ENCODE results near the gene SCAI.
"Not testable (repeated sequence)": the region's sequence is repeated elsewhere in the genome, so short reads cannot be mapped to it uniquely, and the experiment has no call there.

The SCAI gene

DNA sequence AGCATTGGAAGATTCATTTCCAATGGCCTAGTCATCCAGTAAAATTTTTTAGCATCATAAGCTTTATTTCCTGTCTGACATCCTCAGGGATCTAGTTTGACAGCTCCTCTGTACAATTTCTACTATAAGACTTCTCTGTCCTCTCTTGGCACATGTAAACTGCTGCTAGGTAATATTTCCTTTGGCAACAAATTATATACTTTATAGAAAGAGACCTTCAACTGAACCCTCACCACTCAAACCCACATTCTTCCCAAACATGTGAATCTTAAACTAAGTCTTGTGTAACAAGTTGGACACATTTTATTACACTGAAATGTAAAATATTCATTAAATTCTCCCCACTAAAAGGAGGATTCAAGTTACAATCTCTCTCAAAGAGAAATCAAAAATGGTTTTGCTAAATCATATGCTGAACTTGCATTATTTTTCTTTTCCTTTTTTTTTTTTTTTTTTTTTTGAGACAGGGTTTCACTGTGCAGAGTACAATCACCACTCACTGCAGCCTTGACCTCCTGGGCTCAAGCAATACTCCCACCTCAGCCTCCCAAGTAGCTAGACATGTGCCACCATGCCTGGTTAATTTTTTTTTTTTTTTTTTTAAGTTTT lies 36.9 kb downstream of the SCAI start:
- no peak for DNase-seq (ENCODE audit: low spot score)

GRCh38 chr9:125103770-125104460 lies 39.4 kb downstream of the SCAI start:
- no peak for DNase-seq (ENCODE audit: low spot score)

DNA sequence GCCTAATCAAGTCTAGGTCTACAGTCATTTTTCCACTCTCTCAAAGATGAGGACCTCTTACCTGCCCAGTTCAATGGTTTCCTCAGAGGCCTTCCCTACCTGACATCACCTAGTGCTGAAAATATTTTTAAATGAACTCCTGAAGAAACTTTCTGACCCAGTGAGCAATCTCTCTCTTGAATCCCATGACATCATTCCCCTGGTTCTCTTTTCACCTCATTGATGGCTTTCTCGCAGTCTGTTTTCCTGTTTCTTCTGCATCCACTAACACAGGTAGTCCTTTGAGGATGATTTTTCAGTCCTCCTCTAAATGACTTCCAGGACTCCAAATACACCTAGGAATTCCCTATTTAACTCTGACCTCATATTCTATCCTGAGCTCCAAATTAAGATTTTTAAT lies 40.3 kb downstream of the SCAI start:
- DNase-seq (ENCODE audit: low spot score), result no peak

- DNase-seq (ENCODE audit: low spot score), result no peak
These were observed 42.5 kb downstream of the SCAI start for GRCh38 chr9:125100822-125101221.

DNA sequence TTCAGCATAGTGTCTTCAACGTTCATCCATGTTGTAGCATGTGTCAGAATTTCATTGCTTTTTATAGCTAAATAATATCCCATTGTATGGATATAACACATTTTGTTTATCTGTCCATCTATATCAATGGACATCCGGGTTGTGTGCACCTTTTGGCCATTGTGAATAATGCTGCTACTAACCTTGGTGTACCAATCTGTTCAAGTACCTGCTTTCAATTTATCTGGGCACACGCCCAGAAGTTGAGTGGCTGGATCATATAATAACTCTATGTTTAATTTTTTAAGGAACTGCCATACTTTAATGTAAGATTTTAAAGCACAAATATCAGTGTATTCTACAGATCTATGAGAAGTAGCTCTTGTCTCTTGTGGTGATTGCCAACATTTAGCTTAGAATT lies 43.5 kb downstream of the SCAI start:
- no peak for DNase-seq (ENCODE audit: low spot score)

- no peak for DNase-seq (ENCODE audit: low spot score)
These were observed 47.4 kb downstream of the SCAI start for GRCh38 chr9:125095821-125096443.

GRCh38 chr9:125091121-125091520 lies 52.2 kb downstream of the SCAI start:
- DNase-seq (ENCODE audit: low spot score), result no peak

DNA sequence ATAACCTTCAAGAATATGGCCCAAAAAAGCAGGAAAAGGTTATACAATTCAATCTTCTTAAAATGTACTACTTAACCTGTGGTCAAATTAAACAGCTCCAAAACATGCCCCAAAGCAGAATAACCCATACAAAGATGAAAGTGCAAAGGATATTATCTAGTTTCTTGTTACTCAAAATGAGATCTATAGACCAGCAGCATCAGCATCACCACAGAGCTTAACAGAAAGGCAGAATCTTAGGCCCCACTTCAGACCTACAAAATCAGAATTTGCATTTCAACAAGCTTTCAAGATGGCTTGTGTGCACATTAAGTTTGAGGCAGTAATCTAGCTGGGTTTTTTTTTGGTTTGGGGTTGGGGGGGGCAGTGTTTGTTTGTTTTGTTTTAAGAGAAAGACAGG lies 54.0 kb downstream of the SCAI start:
- no peak for DNase-seq (ENCODE audit: low spot score)

DNA sequence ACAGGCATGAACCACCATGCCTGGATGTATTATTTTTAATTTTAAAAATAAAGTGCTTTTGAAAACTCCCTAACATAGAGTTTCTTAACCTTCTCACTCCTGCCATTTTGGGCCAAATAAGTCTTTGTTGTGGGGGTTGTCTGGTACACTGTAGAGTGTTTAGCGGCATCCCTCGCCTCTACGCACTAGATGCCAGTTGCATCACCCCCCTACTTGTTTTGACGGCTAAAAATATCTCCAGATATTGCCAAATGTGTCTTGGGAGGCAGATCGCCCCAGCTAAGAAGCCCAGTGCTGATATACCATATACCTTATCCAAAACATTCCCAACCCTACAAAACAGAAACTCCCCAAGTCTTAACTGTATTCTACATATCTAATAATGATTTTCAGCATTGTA lies 54.6 kb downstream of the SCAI start:
- no peak for DNase-seq (ENCODE audit: low spot score)

GRCh38 chr9:125085703-125086477 lies 57.4 kb downstream of the SCAI start:
- no peak for DNase-seq (ENCODE audit: low spot score)

DNA sequence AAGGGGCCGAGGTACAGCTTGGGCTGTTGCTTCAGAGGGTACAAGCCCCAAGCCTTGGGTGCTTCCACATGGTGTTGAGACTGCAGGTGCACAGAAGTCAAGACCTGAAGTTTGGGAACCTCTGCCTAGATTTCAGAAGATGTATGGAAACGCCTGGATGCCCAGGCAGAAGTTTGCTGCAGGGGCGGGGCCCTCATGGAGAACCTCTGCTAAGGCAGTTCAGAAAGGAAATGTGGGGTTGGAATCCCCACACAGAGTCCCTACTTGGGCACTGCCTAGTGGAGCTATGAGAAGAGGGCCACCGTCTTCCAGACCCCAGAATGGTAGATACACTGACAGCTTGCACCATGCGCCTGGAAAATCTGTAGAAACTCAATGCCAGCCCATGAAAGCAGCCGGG lies 61.1 kb downstream of the SCAI start:
- not testable (repeated sequence) for DNase-seq (ENCODE audit: low spot score)

GRCh38 chr9:125080797-125081196 lies 62.5 kb downstream of the SCAI start:
- DNase-seq (ENCODE audit: low spot score), result not testable (repeated sequence)

- no peak for DNase-seq (ENCODE audit: low spot score)
These were observed 63.4 kb downstream of the SCAI start for GRCh38 chr9:125079931-125080330.

DNA sequence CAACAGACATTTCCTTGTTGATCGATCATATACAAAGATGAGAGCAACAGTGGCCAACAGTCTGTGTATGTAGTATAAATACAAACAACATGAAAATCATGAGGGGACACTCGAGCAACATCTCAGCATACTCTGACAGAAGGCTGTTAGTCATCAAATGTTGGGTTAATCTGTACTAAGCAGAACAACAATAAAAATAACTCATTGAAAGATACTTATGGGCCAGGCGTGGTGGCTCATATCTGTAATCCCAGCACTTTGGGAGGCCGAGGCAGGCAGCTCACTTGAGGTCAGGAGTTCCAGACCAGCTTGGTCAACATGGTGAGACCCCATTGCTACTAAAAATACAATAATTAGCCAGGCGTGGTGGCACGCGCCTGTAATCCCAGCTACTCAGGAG lies 67.3 kb downstream of the SCAI start:
- DNase-seq (ENCODE audit: low spot score), result no peak

DNA sequence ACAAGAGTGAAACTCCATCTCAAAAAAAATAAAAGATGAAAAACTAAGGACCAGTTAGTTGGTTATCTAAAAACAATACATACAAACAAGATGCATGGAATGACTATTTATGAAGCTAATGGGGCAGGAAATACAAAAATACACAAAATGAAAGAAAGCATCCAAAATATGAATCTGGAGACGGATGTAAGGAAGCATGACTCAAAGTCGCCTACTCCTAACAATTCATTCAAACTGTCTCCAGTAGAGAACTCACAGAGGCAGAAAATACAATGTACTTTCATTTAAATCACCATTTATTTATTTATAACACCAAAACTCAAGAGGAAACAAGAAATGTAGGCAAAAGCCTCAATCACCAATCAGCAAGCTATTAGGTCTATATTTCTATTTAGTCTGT lies 68.4 kb downstream of the SCAI start:
- no peak for DNase-seq (ENCODE audit: low spot score)

DNA sequence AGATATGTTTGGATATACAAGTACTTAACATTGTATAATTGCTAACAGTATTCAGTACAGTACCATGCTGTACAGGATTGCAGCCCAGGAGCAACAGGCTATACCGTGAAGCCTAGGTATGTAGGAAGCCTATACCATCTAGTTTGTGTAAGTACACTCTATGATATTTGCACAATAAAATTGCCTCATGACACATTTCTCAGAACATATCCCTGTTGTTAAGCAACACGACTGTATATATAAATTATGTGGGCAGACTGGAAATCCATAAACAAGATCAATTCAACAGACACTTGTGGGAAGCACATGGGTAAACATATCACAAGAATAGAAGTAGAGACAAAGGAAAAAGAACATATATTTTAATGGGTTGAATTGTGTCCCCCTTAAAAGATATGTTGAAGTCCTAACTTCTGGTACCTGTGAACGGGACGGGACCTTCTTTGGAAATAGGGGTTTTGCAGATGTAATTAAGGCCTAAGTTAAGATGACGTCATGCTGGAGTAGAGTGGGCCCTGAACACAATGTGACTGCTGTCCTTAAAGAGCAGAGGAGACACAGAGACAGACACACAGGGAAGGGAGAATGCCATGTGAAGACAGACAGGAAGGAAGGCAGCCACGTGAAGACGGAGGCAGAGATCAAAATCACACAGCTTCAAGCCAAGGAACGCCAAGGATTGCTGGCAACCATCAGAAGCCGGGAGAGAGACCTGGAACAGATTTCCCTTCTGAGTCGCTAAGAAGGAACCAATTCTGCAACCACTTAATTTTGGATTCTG lies 76.3 kb downstream of the SCAI start:
- DNase-seq (ENCODE audit: low spot score), result no peak

GRCh38 chr9:125061391-125061790 lies 81.9 kb downstream of the SCAI start:
- DNase-seq (ENCODE audit: low spot score), result no peak

- no peak for DNase-seq (ENCODE audit: low spot score)
These were observed 93.9 kb downstream of the SCAI start for GRCh38 chr9:125049212-125050049.

DNA sequence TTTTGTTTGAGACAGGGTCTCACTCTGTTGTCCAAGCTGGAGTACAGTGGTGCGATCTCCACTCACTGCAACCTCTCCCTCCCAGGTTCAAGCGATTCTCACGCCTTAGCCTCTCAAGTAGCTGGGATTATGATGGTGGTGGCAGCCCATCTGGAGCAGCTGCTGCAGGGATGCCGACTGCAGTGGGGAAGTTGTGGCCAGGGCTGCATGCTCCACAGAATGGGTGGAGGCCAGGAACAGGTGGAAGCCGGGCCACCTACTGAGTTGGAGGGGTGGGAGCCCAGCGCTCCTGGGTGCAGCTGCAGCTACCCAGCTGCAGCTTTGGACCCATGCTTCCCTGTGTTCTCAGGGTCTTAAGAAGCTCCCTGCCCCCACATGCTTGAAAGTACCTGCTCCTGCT lies 99.7 kb downstream of the SCAI start:
- DNase-seq (ENCODE audit: low spot score), result no peak

DNA sequence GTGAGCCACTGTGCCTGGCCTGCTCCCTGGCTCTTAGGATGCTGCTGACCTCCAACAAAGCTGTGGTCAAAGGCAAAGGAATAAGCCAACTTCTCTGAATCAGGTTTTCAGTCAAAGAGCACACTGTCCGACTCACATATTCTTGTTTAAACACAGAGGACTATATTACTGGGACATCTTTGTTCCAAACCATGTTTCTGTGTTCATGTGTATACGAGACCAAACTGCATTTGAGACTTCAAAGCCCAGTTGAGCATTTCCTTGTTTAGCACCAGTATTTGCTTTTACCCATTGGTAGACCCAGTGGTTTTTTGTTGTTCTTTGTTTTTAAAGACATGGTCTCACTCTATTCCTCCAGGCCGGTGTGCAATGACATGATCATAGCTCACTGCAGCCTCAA lies 100.2 kb downstream of the SCAI start:
- no peak for DNase-seq (ENCODE audit: low spot score)

GRCh38 chr9:125038166-125038565 lies 105.2 kb downstream of the SCAI start:
- DNase-seq (ENCODE audit: low spot score), result no peak
